Urinary bladder (tissue), 4 donors: ENCODE measurements around the gene TFAP2E. TPM values are rescaled to one million over a fixed set of nuclear protein-coding genes. Genes with fewer than 3 reads are reported as not detected.

Experiments used
- DNase-seq: peaks from one replicate; pipeline ENCODE4 v3.0.0-alpha.2; 2015; ENCODE audit errors: extremely low spot score
- H3K27ac ChIP-seq: one replicate; pipeline ENCODE4 v1.5.1; 2013; ENCODE audit warnings: low read depth, mild to moderate bottlenecking, moderate library complexity
- H3K36me3 ChIP-seq: one replicate; pipeline ENCODE4 v1.6.1; 2013; ENCODE audit warnings: mild to moderate bottlenecking, moderate library complexity; ENCODE audit not compliant: insufficient read depth
- H3K4me1 ChIP-seq: one replicate; pipeline ENCODE4 v1.6.1; 2013; ENCODE audit warnings: mild to moderate bottlenecking, moderate library complexity; ENCODE audit not compliant: insufficient read depth
- H3K4me3 ChIP-seq: one replicate; pipeline ENCODE4 v1.5.1; 2013; ENCODE audit warnings: low read depth, low read length
- WGBS: extraction: QIAGEN DNeasy Blood & Tissue Kit; methylation state at CpG from one replicate; pipeline ENCODE4 v1.1.7; 2013; 5-methylcytosine and 5-hydroxymethylcytosine counted together
- polyA plus RNA-seq: library from polyadenylated mRNA; stranded (reverse); fragments of 200-250 nt; gene quantifications from one replicate; pipeline ENCODE4 v1.2.3, GENCODE V29; 2013
- total RNA-seq: library from RNA; depleted of rRNA; stranded (reverse); fragments of >200 nt; gene quantifications from one replicate; pipeline ENCODE4 v1.2.3, GENCODE V29; 2014
- donor health status: healthy with polysubstance abuse.
- donor health status: healthy.

TFAP2E gene
- total RNA-seq (not detected), polyA plus RNA-seq (0.58 TPM)

GRCh38 chr1:35573198-35574124 lies at the start of gene TFAP2E:
TFAP2E (plus strand) TSS chr1:35573314; CDS start chr1:35573578, 264 bp downstream.
- Histone ChIP-seq H3K4me1 (no peaks in the 10 kb centered on the region), H3K27ac (no peak within 1 kb of the TSS), H3K4me3 (peak within 1 kb of the TSS; percentile 27), H3K36me3 (no peaks in the 10 kb centered on the region)
- DNase-seq, result no peak
- WGBS, result 9% methylated on average over 95 of the region's 95 CpGs

- DNase-seq, result no peak
- Histone ChIP-seq H3K27ac (no peak overlapping the region), H3K4me1 (no peaks in the 10 kb centered on the region), H3K4me3 (no peak overlapping the region), H3K36me3 (no peaks in the 10 kb centered on the region)
- WGBS, result 82% methylated on average over 2 of the region's 2 CpGs
These were observed 49.0 kb upstream of the TFAP2E start for GRCh38 chr1:35524106-35524505.

GRCh38 chr1:35530168-35530567 lies 42.9 kb upstream of the TFAP2E start:
- H3K27ac ChIP-seq, result no peak overlapping the region
- WGBS, result 79% methylated on average over 5 of the region's 5 CpGs

GRCh38 chr1:35530946-35531345 lies 42.2 kb upstream of the TFAP2E start:
- no peak overlapping the region for H3K4me3 ChIP-seq
- H3K36me3 ChIP-seq, result no peaks in the 10 kb centered on the region
- WGBS, result 96% methylated on average over 2 of the region's 2 CpGs
- no peaks in the 10 kb centered on the region for H3K4me1 ChIP-seq
- DNase-seq, result no peak
- no peak overlapping the region for H3K27ac ChIP-seq

More at GRCh38 chr1:35530168-35530567, 42.9 kb upstream of the TFAP2E start:
- no peaks in the 10 kb centered on the region for H3K36me3 ChIP-seq
- no peak overlapping the region for H3K4me3 ChIP-seq
- DNase-seq, result no peak
- H3K4me1 ChIP-seq, result no peaks in the 10 kb centered on the region

GRCh38 chr1:35531368-35531767 lies 41.7 kb upstream of the TFAP2E start:
- 83% methylated on average over 6 of the region's 6 CpGs for WGBS

DNA sequence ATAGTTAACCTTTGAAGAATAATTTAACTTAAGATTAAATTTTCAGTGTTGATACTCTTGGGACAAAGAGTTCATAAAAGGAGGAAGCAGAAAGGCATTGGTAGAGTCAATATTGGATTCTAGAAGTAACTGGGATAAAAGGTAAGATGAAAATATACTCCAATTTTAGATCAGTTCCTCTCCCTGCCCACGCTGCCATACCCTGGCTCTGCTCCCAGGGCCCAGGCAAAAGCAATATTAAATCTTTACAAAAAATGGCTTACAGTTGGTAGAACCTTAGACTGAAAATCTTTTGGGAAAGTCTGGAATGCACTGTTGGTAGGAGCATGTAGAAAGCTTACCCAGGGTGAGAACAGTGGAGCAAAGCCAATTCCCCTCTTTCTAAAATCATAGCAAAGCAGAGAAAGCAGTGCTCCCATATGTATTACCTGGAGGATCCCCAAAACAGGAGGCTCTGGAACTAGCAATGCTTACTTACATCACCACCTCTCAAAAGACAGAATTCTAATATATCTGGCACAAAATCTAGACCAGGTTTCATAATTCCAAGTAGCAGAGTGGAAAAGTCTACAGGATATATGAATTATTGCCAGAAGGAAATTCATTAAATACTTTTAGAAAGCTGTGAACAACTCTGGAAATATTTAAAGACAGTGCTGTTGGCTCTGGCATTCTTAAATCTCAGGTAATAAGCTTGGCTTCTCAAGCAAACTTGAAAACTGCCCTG lies 40.5 kb upstream of the TFAP2E start:
- Histone ChIP-seq H3K36me3 (no peaks in the 10 kb centered on the region), H3K27ac (no peak overlapping the region), H3K4me1 (no peaks in the 10 kb centered on the region), H3K4me3 (no peak overlapping the region)
- 72% methylated on average over 1 of the region's 1 CpG for WGBS
- DNase-seq, result no peak

More at GRCh38 chr1:35531368-35531767, 41.7 kb upstream of the TFAP2E start:
- Histone ChIP-seq H3K4me3 (no peak overlapping the region), H3K36me3 (no peaks in the 10 kb centered on the region), H3K27ac (no peak overlapping the region), H3K4me1 (no peaks in the 10 kb centered on the region)
- no peak for DNase-seq

- Histone ChIP-seq H3K36me3 (no peaks in the 10 kb centered on the region), H3K4me1 (no peaks in the 10 kb centered on the region), H3K27ac (no peak overlapping the region), H3K4me3 (no peak overlapping the region)
- 26% methylated on average over 1 of the region's 1 CpG for WGBS
- DNase-seq, result no peak
These were observed 39.5 kb upstream of the TFAP2E start for GRCh38 chr1:35533586-35533985.

- Histone ChIP-seq H3K4me3 (no peak overlapping the region), H3K4me1 (peaks cover 2% of the 10 kb centered on the region), H3K27ac (no peak overlapping the region), H3K36me3 (no peaks in the 10 kb centered on the region)
- DNase-seq, result no peak
These were observed 37.9 kb upstream of the TFAP2E start for GRCh38 chr1:35535243-35535642.

DNA sequence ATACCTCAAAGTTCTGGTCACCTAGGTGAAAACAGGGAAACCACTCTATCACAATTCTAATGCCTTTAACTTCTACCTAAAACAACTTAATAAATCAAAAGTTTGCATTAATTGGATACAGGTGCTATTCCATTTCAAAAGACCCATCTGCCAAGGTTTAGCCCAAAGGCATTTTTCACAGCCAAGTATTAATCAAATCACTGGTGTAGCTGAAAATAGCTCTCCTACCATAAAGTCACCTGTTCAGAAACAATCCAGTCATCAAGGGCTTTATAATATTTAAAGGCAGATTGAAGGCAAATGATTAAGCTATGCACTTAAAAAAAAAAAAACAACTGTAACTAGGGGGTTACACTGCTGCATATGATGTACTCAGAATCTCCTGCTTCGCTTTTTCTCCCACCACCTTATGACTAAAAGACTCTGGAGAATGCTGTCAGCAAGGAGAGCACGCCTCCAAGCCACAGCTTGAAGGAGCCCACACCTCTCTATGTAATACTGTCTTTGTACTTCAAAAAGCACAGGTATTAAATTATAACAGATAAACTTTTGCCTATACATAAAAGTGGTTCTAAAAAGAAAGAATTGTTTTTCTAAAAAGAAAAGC lies 36.5 kb upstream of the TFAP2E start:
- Histone ChIP-seq H3K4me1 (peaks cover 2% of the 10 kb centered on the region), H3K4me3 (no peak overlapping the region), H3K36me3 (no peaks in the 10 kb centered on the region), H3K27ac (no peak overlapping the region)
- no peak for DNase-seq
- 93% methylated on average over 2 of the region's 2 CpGs for whole genome bisulfite sequencing

GRCh38 chr1:35537806-35538205 lies 35.3 kb upstream of the TFAP2E start:
- 86% methylated on average over 1 of the region's 1 CpG for WGBS
- Histone ChIP-seq H3K27ac (no peak overlapping the region), H3K4me1 (peaks cover 2% of the 10 kb centered on the region)

DNA sequence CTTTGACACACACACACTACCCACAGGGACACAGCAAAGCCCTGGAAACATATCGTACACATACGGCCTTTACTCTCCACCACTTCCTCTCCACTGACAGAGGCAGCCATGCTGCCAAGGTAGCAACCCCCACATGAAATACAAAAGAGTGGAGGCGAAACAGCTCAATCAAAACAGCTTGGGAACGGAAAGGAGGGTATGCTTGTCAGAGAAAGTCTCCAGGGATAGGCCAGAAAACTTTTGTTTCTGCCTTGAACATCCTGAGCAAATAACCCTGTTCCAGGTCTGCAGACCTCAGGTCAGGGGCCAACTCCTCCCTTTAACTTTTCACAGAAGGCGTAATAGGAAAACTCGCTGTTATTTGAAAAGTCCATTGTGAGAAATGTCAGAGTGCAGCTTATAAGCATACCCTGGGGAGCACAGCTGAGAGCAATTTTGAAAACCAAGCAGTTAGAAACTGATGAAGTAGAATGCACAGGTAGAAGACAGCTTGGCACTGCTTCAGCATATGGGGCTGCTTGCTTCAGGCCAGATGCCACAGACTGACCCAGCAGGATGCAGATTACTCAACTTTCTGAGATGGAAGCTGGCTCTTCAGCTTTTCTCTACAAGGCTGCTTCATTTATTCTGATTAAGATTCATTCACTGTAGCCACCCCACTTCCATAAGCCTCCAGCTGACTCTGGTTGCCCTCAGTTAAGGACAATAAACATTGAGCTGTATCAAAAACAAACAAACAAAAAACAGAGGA lies 33.9 kb upstream of the TFAP2E start:
- 61% methylated on average over 6 of the region's 6 CpGs for WGBS
- DNase-seq, result no peak
- Histone ChIP-seq H3K27ac (no peak overlapping the region), H3K4me1 (peaks cover 2% of the 10 kb centered on the region), H3K36me3 (no peaks in the 10 kb centered on the region), H3K4me3 (no peak overlapping the region)

More at GRCh38 chr1:35537806-35538205, 35.3 kb upstream of the TFAP2E start:
- H3K36me3 ChIP-seq, result no peaks in the 10 kb centered on the region
- H3K4me3 ChIP-seq, result no peak overlapping the region
- DNase-seq, result no peak

GRCh38 chr1:35539824-35540261 lies 33.3 kb upstream of the TFAP2E start:
- Histone ChIP-seq H3K4me3 (no peak overlapping the region), H3K4me1 (peaks cover 2% of the 10 kb centered on the region), H3K36me3 (no peaks in the 10 kb centered on the region), H3K27ac (no peak overlapping the region)
- no peak for DNase-seq
- 5% methylated on average over 1 of the region's 1 CpG for WGBS

- Histone ChIP-seq H3K27ac (no peak overlapping the region), H3K4me3 (no peak overlapping the region), H3K4me1 (peaks cover under 1% of the 10 kb centered on the region), H3K36me3 (peaks cover 3% of the 10 kb centered on the region)
- no peak for DNase-seq
- WGBS, result 58% methylated on average over 3 of the region's 3 CpGs
These were observed 28.1 kb upstream of the TFAP2E start for GRCh38 chr1:35544976-35545375.
